BJ (cell line): ENCODE measurements around the gene LCMT1. TPM values are rescaled to one million over a fixed set of nuclear protein-coding genes. Genes with fewer than 3 reads are reported as not detected.
"Not testable (repeated sequence)": the region's sequence is repeated elsewhere in the genome, so short reads cannot be mapped to it uniquely, and the experiment has no call there.

ENCODE experiments used
- CTCF ChIA-PET: fragments of 350-600 bp; formaldehyde crosslinking; extraction: SDS; loops from one replicate; lab custom pipeline; 2021; ENCODE audit warnings: antibody characterized with exemption, inconsistent platforms; lab: Yijun Ruan, JAX
- POLR2A ChIA-PET: fragments of 300-600 bp; sonication (Branson Sonifier 250); formaldehyde crosslinking; extraction: SDS; loops from one replicate; lab custom pipeline; 2021; ENCODE audit warnings: antibody characterized with exemption; lab: Charles Lee
- DNase-seq: peaks from one replicate; pipeline ENCODE4 v3.0.0-alpha.2; 2011; ENCODE audit warnings: low read depth
- H3K27me3 ChIP-seq: 2 replicates; pipeline ENCODE4 v1.6.0; 2011; ENCODE audit warnings: low read length; ENCODE audit not compliant: control insufficient read depth, insufficient read depth
- H3K36me3 ChIP-seq: 2 replicates; pipeline ENCODE4 v1.5.1; 2011; ENCODE audit warnings: low read length; ENCODE audit not compliant: control insufficient read depth, insufficient read depth
- H3K4me3 ChIP-seq: 2 replicates; pipeline ENCODE4 v1.5.1; 2011; ENCODE audit warnings: low read depth, mild to moderate bottlenecking, control low read depth, low read length
- polyA plus RNA-seq: library from polyadenylated mRNA; depleted of rRNA; stranded (reverse); fragments of >200 nt; gene quantifications from 2 replicates; pipeline ENCODE4 v1.2.3, GENCODE V29; 2011
- TF ChIP-seq, protein P1 (sequence below): IDR thresholded peaks from 2 replicates; pipeline ENCODE4 v1.5.1; 2011; ENCODE audit warnings: low read depth, mild to moderate bottlenecking, control low read depth, inconsistent platforms, low read length, moderate library complexity; ENCODE audit not compliant: insufficient read depth

Gene LCMT1
- polyA plus RNA-seq, 1 experiment = 32.2 TPM

DNA sequence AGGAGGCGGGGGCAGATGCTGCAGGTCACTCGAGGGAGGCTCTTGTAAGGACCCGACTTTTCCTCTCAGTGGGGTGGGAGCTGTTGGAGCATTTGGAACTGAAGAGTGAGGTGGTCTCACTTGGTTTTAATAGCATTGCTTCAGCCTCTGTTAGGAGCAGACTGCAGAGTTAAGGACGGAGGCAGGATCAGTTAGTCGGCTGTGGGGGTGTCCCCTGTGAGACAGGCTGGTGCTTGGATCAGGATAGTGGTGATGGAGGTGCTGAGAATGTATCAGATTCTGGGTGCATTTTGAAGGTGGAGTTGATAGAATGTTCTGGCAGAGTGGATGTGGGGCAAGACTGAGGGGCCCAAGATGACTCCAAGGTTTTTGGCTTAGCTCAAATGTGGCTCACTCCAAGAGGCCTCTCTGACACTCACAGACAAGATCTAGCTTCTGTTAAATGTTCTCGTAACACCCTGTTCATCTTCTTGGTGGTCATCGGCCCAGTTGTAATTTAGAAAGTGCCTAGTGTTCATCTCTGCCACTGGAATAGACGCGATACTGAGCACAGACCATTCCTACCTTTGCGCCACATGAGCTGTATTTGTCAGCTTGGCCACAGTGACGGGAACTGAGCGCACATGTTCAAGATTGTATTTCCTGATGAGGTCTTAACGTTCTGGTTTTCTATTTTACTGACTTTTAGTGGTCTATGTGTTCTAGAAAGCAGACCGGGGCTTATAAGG lies 7.5 kb downstream of the LCMT1 start:
- CTCF ChIA-PET = interaction anchor here (1.2 to 1.8 kb wide), 2 partner anchors 70 to 100 kb away, joined by 3 to 5 read pairs; no protein-coding TSS in a partner anchor
- Histone ChIP-seq H3K27me3 (no peaks in the 10 kb centered on the region), H3K36me3 (no peaks in the 10 kb centered on the region; the same call in 1 of the 2 replicates), H3K4me3 (no peak overlapping the region)
- POLR2A ChIA-PET = no interaction called here
- TF ChIP-seq, protein P1, sequence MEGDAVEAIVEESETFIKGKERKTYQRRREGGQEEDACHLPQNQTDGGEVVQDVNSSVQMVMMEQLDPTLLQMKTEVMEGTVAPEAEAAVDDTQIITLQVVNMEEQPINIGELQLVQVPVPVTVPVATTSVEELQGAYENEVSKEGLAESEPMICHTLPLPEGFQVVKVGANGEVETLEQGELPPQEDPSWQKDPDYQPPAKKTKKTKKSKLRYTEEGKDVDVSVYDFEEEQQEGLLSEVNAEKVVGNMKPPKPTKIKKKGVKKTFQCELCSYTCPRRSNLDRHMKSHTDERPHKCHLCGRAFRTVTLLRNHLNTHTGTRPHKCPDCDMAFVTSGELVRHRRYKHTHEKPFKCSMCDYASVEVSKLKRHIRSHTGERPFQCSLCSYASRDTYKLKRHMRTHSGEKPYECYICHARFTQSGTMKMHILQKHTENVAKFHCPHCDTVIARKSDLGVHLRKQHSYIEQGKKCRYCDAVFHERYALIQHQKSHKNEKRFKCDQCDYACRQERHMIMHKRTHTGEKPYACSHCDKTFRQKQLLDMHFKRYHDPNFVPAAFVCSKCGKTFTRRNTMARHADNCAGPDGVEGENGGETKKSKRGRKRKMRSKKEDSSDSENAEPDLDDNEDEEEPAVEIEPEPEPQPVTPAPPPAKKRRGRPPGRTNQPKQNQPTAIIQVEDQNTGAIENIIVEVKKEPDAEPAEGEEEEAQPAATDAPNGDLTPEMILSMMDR = no peak
- no peak for DNase-seq

DNA sequence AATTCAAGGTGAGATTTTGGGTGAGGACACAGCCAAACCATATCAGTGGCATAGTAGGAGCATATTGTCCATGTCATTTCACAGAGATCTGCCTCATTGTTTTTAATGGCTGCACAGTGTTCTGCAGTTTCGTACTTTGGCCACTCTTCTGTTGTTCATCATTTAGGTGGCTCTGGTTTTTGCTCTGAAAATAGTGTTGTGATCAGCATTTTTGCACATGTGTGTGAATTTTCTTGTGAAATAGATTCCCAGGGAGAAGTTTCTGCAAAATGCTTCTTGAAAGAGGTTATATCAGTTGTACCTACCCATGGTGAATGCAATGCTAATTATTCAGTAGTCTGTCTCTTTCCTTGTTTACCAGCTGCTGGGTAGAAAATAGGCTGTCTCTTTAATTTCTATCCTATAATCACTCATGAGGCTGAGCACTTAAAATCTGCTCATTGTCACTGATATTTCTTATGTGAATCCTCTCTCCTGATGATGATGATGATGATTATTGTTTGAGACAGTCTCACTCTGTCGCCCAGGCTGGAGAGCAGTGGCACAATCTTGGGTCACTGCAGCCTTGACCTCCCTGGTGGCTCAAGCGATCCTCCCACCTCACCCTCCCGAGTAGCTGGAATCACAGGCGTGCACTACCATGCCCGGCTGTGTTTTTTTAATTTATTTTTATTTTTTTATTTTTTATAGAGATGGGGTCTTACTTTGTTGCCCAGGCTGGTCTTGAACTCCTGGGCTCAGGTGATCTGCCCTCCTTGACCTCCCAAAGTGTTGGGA lies 10.5 kb downstream of the LCMT1 start:
- TF ChIP-seq, protein P1 = no peak
- H3K27me3 ChIP-seq = no peaks in the 10 kb centered on the region
- POLR2A ChIA-PET = no interaction called here
- CTCF ChIA-PET = no interaction called here
- H3K4me3 ChIP-seq = no peak overlapping the region
- DNase-seq = no peak
- no peaks in the 10 kb centered on the region; the same call in 1 of the 2 replicates for H3K36me3 ChIP-seq

DNA sequence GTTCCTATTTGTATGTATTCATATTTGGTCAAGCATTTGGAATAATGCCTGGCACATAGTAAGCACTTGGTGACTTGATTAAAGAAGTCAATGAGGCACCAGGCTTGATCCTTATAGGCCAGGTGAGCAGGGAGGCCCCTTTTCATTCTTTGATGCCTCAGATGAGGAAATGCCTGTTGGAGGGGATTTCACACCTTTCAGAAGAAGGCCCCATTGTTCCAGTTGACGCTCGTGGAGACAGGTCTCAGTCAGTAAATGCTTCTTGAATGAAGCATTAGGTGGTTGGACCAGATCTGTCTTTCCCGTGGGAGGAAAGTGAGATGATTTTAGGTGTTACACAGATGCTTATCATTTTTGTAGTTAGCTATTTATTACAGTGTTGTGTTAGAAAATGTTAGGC lies 13.0 kb downstream of the LCMT1 start:
- no peaks in the 10 kb centered on the region; the same call in 1 of the 2 replicates for H3K36me3 ChIP-seq
- CTCF ChIA-PET = no interaction called here
- no peak overlapping the region for H3K4me3 ChIP-seq
- TF ChIP-seq, protein P1 = no peak
- POLR2A ChIA-PET = no interaction called here
- no peaks in the 10 kb centered on the region for H3K27me3 ChIP-seq
- DNase-seq = no peak

DNA sequence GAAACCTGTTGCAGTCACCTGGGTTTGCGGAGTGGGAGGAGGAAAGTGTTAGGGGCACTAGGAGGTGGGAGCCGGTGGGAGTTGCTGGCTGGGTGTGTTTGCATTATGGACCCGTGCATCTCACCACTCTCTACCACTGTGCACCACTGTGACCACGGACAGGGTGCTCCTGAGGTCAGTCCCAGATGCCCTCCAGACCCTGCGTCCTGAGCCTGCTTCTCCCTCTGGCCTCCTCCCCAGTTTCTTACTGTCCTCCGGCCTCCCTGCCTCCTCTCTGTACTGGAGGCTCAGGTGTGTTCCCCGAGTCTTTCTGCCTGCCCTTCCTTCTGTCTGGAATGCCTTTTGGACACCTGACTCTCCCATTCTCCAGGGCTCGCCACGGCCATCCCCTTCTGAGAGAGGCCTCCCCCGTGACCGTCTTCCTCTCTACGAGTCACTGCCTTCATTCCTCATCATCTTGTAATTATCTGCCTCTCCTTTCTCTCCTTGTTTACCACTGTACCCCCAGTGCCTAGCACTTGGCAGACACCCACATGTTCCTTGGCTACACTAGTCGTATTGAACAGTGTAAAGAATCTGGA lies 14.6 kb downstream of the LCMT1 start:
- POLR2A ChIA-PET = not testable (repeated sequence)

DNA sequence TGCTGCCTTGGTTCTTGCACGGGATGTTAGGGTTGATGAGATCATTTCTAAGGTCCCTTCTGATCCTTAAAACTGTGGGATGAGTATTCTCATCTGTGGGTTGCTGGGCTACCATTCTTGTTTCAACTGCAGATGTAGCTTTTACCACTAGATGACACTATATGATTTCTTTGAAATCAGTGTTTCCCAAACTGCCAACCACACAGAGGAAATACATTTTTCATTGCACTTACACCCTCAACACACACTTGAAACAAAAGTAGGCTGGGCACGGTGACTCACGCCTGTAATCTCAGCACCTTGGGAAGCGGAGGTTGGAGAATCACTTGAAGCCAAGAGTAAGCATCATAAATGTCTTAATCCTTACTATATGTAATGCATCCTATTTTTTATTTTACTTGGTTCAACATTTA lies 15.3 kb downstream of the LCMT1 start:
- Histone ChIP-seq H3K36me3 (peaks cover 3% of the 10 kb centered on the region), H3K4me3 (no peak overlapping the region), H3K27me3 (no peaks in the 10 kb centered on the region)
- TF ChIP-seq, protein P1 = peak; percentile 77
- ChIA-PET CTCF (interaction anchor here (0.6 to 2.9 kb wide), 7 partner anchors 11 to 98 kb away, joined by 3 to 23 read pairs (median 4); no protein-coding TSS in a partner anchor), POLR2A (no interaction called here)
- DNase-seq = peak; percentile 34

More for the DNA sequence above, 14.6 kb downstream of the LCMT1 start:
- H3K27me3 ChIP-seq, H3K36me3 ChIP-seq, H3K4me3 ChIP-seq, DNase-seq: not testable (repeated sequence)
- CTCF ChIA-PET = interaction anchor here (0.8 to 2.9 kb wide), 6 partner anchors 10 to 99 kb away, joined by 3 to 23 read pairs (median 5); no protein-coding TSS in a partner anchor

DNA sequence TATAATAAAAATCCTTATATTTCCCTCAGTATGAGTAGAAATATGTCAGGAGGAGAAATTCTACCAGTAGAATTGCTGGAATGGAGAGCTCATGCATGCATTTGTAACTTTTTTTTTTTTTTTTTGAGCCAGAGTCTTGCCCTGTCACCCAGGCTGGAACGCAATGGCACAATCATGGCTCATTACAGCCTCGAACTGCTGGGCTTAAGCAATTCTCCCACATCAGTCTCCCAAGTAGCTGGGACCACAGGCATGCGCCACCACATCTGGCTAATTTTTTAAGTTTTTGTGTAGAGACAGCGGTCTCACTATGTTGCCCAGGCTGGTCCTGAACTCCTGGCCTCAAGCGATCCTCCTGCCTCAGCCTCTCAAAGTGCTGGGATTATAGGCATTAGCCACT lies 21.2 kb downstream of the LCMT1 start:
- CTCF ChIA-PET = interaction anchor here (0.7 to 1.6 kb wide), 3 partner anchors 52 to 298 kb away, joined by 3 to 5 read pairs (median 3); no protein-coding TSS in a partner anchor

More for the DNA sequence above, 21.2 kb downstream of the LCMT1 start:
- H3K4me3 ChIP-seq, POLR2A ChIA-PET, DNase-seq, H3K27me3 ChIP-seq: not testable (repeated sequence)
- H3K36me3 ChIP-seq = peaks cover 15% of the 10 kb centered on the region
